Keratinocyte (primary cell): ENCODE data around the gene CSK. TPM values are rescaled to one million over a fixed set of nuclear protein-coding genes. Genes with fewer than 3 reads are reported as not detected.

Experiments used
- DNase-seq: peaks from one replicate; pipeline ENCODE4 v3.0.0-alpha.2; 2011; ENCODE audit warnings: low read depth, missing footprints, low spot score
- FAIRE-seq: peaks from 2 replicates; lab custom pipeline; 2011; peaks lifted over from hg19 to GRCh38; lab: Jason Lieb, UNC
- H2AFZ ChIP-seq: 2 replicates; pipeline ENCODE4 v1.6.0; 2012; ENCODE audit warnings: low read length, control low read depth, inconsistent platforms; ENCODE audit not compliant: control insufficient read depth
- H3K27ac ChIP-seq: 2 replicates; pipeline ENCODE4 v1.5.1; 2011; ENCODE audit warnings: low read length; ENCODE audit not compliant: control insufficient read depth, insufficient read depth
- H3K27me3 ChIP-seq: 3 replicates; pipeline ENCODE4 v1.6.0; 2011; ENCODE audit warnings: low read length; ENCODE audit not compliant: control insufficient read depth, insufficient read depth; ENCODE audit errors: extremely low read depth
- H3K36me3 ChIP-seq, 2 experiments: 2 replicates in 1 of 2; 3 replicates in 1 of 2; pipeline ENCODE4 v1.5.1; 2011; ENCODE audit warnings: low read length in 2 of 2, mild to moderate bottlenecking in 1 of 2; ENCODE audit not compliant: control insufficient read depth in 2 of 2, insufficient read depth in 2 of 2; ENCODE audit errors: extremely low read depth in 1 of 2
- H3K4me1 ChIP-seq: 3 replicates; pipeline ENCODE4 v1.5.1; 2011; ENCODE audit warnings: low read length; ENCODE audit not compliant: control insufficient read depth, insufficient read depth; ENCODE audit errors: extremely low read depth
- H3K4me2 ChIP-seq: 3 replicates; pipeline ENCODE4 v1.6.0; 2011; ENCODE audit warnings: low read depth, low read length; ENCODE audit not compliant: control insufficient read depth, insufficient read depth; ENCODE audit errors: extremely low read depth
- H3K4me3 ChIP-seq, 3 experiments: fragments of 200-600 bp in 1 of 3; sonication (generic) in 1 of 3; 2 replicates in 2 of 3; 3 replicates in 1 of 3; pipeline ENCODE4 v1.5.1; 2011 to 2016; ENCODE audit warnings: low read length in 3 of 3, mild to moderate bottlenecking in 3 of 3, control low read depth in 2 of 3, inconsistent platforms in 1 of 3, low read depth in 1 of 3, mixed read lengths in 1 of 3, mixed run types in 1 of 3, moderate library complexity in 1 of 3; ENCODE audit not compliant: control insufficient read depth in 2 of 3, insufficient read depth in 2 of 3; ENCODE audit errors: extremely low read depth in 1 of 3
- H3K79me2 ChIP-seq: 2 replicates; pipeline ENCODE4 v1.6.0; 2012; ENCODE audit warnings: low read length; ENCODE audit not compliant: control insufficient read depth, insufficient read depth
- H3K9ac ChIP-seq: 3 replicates; pipeline ENCODE4 v1.6.0; 2011; ENCODE audit warnings: low read length; ENCODE audit not compliant: control insufficient read depth, insufficient read depth; ENCODE audit errors: extremely low read depth
- H3K9me1 ChIP-seq: 3 replicates; pipeline ENCODE4 v1.6.0; 2011; ENCODE audit warnings: low read length; ENCODE audit not compliant: control insufficient read depth, insufficient read depth; ENCODE audit errors: extremely low read depth
- H3K9me3 ChIP-seq: 2 replicates; pipeline ENCODE4 v1.5.1; 2012; ENCODE audit warnings: low read depth, low read length; ENCODE audit not compliant: control insufficient read depth
- H4K20me1 ChIP-seq: 3 replicates; pipeline ENCODE4 v1.6.0; 2011; ENCODE audit warnings: low read length; ENCODE audit not compliant: control insufficient read depth, insufficient read depth; ENCODE audit errors: extremely low read depth
- CTCF ChIP-seq, 3 experiments: IDR thresholded peaks in 1 of 3; conservative IDR thresholded peaks in 1 of 3; optimal IDR thresholded peaks in 1 of 3; 2 replicates in 2 of 3; 3 replicates in 1 of 3; pipeline versions ENCODE3 to v1.5.1; 2011; ENCODE audit warnings: low read length in 3 of 3, mild to moderate bottlenecking in 3 of 3, moderate library complexity in 2 of 3, control low read depth in 1 of 3, inconsistent platforms in 1 of 3; ENCODE audit not compliant: insufficient read depth in 2 of 3; ENCODE audit errors: extremely low read depth in 1 of 3
- EZH2 ChIP-seq: IDR thresholded peaks from one replicate; pipeline ENCODE4 v1.6.1; 2012; ENCODE audit warnings: inconsistent platforms, mild to moderate bottlenecking, low read length, moderate library complexity
- dilution Hi-C: fragments of 300-500 bp; cut with MboI; formaldehyde crosslinking; loops from one replicate; pipeline ENCODE4 v1.7.0; 2020; ENCODE audit warnings: low sequenced_read_pairs; ENCODE audit not compliant: extremely low pct_ligation_motif_present
- polyA plus RNA-seq, 5 experiments: library from polyadenylated mRNA; depleted of rRNA in 3 of 5; stranded (reverse) in 3 of 5; stranded (forward) in 1 of 5; unstranded in 1 of 5; fragments of >200 nt; gene quantifications; 1 replicate in 1 of 5; 2 replicates in 3 of 5; 3 replicates in 1 of 5; pipeline versions ENCODE4 v1.2.1 to v1.2.3, GENCODE V29; 2011 to 2012; ENCODE audit warnings: missing spikeins in 2 of 5, low read depth in 1 of 5, low replicate concordance in 1 of 5

The CSK gene
- polyA plus RNA-seq, 1 donor (not counting 4 experiments of a cell fraction or from before 2014, with no cell fraction given), result 17.2 TPM

GRCh38 chr15:74758736-74759135 lies 23.1 kb upstream of the CSK start:
- Histone ChIP-seq H2AFZ (no peak overlapping the region), H3K9me1 (no peaks in the 10 kb centered on the region), H3K9me3 (no peaks in the 10 kb centered on the region), H3K27ac (no peak overlapping the region), H3K79me2 (no peaks in the 10 kb centered on the region), H3K4me1 (peaks cover 12% of the 10 kb centered on the region), H3K4me2 (no peak overlapping the region), H3K27me3 (no peaks in the 10 kb centered on the region), H4K20me1 (no peaks in the 10 kb centered on the region), H3K36me3 (no peaks in the 10 kb centered on the region), H3K4me3 (no peak overlapping the region), H3K9ac (no peak overlapping the region)
- DNase-seq, result no peak
- dilution Hi-C loops, result no loop called here
- FAIRE-seq, result no peak
- TF ChIP-seq CTCF (optimal IDR thresholded peaks at IDR 0.05 in 1 of 3, IDR thresholded peaks at IDR 0.05 in 1 of 3, conservative IDR thresholded peaks at IDR 0.05 in 1 of 3; ENCODE audit: extremely low read depth in 1 of 3, insufficient read depth in 2 of 3, low read length in 3 of 3) (no peak), EZH2 (no peak)

DNA sequence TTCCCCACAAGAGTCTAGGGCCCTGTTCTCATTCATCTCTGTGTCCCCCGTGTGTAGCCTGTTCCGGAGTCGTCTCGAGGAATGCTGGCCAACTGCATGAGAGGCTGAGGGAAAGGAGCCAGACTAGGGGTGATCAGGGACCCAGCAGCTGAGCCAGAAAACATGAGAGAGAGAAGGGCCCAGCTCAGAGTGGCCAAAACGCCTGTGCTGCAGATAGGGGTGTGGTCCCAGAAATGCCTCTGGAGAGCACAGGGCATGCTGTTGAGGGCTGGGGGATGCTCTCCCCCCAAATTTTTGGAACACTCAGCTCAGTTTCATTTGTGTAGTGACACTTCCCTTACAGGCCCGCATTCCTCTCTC lies 19.1 kb upstream of the CSK start:
- no peaks in the 10 kb centered on the region for H3K9me1 ChIP-seq
- H4K20me1 ChIP-seq, result no peaks in the 10 kb centered on the region
- H2AFZ ChIP-seq, result no peak overlapping the region
- H3K27me3 ChIP-seq, result no peaks in the 10 kb centered on the region
- peak overlapping the region; percentile 77 for H3K9ac ChIP-seq
- FAIRE-seq, result no peak
- no peak for TF ChIP-seq CTCF (optimal IDR thresholded peaks at IDR 0.05 in 1 of 3, IDR thresholded peaks at IDR 0.05 in 1 of 3, conservative IDR thresholded peaks at IDR 0.05 in 1 of 3; ENCODE audit: extremely low read depth in 1 of 3, insufficient read depth in 2 of 3, low read length in 3 of 3)
- no peak for TF ChIP-seq EZH2
- H3K27ac ChIP-seq, result peak overlapping the region; percentile 64
- peak overlapping the region; percentile 51 for H3K4me2 ChIP-seq
- H3K4me3 ChIP-seq, result no peak overlapping the region
- dilution Hi-C loops, result no loop called here
- H3K9me3 ChIP-seq, result no peaks in the 10 kb centered on the region
- H3K36me3 ChIP-seq, result no peaks in the 10 kb centered on the region
- peaks cover 14% of the 10 kb centered on the region for H3K4me1 ChIP-seq
- no peak for DNase-seq
- H3K79me2 ChIP-seq, result no peaks in the 10 kb centered on the region
